SK-N-SH (cell line): ENCODE data around the gene RBM33. TPM values are rescaled to one million over a fixed set of nuclear protein-coding genes. Genes with fewer than 3 reads are reported as not detected.

Experiments
- CTCF ChIA-PET: fragments of 300-600, 350-600 bp; formaldehyde crosslinking; extraction: SDS; loops from one replicate; lab custom pipeline; 2021; lab: Yijun Ruan, JAX
- POLR2A ChIA-PET: fragments of 350-600 bp; sonication (Branson Sonifier 250); formaldehyde crosslinking; extraction: SDS; loops from one replicate; lab custom pipeline; 2020; ENCODE audit warnings: antibody characterized with exemption, inconsistent platforms; lab: Yijun Ruan, JAX
- DNase-seq: peaks from one replicate; pipeline ENCODE4 v3.0.0; 2012
- H2AFZ ChIP-seq: fragments of 200-600 bp; sonication (generic); 2 replicates; pipeline ENCODE4 v1.8.1; 2016; ENCODE audit warnings: antibody characterized with exemption, mild to moderate bottlenecking, low read depth
- H3F3A ChIP-seq: fragments of 200-600 bp; sonication (generic); replicated peaks from 2 replicates; pipeline ENCODE3; 2016; ENCODE audit warnings: antibody characterized with exemption, mild to moderate bottlenecking; ENCODE audit not compliant: insufficient read depth
- H3K27ac ChIP-seq, 2 experiments: fragments of 200-500 bp in 1 of 2; fragments of 200-600 bp in 1 of 2; sonication (Bioruptor generic) in 1 of 2; sonication (generic), shearing (Covaris generic) in 1 of 2; 2 replicates each; pipeline versions ENCODE4 v1.5.1 to v1.6.1; 2014 to 2016; ENCODE audit warnings: low read depth in 2 of 2, inconsistent platforms in 1 of 2, low read length in 1 of 2, mild to moderate bottlenecking in 1 of 2, mixed read lengths in 1 of 2
- H3K27me3 ChIP-seq: fragments of 200-600 bp; sonication (generic), shearing (Covaris generic); 2 replicates; pipeline ENCODE4 v1.6.1; 2016; ENCODE audit warnings: mixed run types; ENCODE audit not compliant: insufficient read depth
- H3K36me3 ChIP-seq, 2 experiments: fragments of 200-500 bp in 1 of 2; fragments of 200-600 bp in 1 of 2; sonication (Bioruptor generic) in 1 of 2; sonication (generic) in 1 of 2; replicated peaks in 1 of 2; 2 replicates each; pipeline versions ENCODE3 to v1.5.1; 2014 to 2016; ENCODE audit warnings: low read length in 1 of 2, mild to moderate bottlenecking in 1 of 2; ENCODE audit not compliant: insufficient read depth in 2 of 2, control insufficient read depth in 1 of 2
- H3K4me1 ChIP-seq, 2 experiments: fragments of 200-500 bp in 1 of 2; fragments of 200-600 bp in 1 of 2; sonication (Bioruptor generic) in 1 of 2; sonication (generic), shearing (Covaris generic) in 1 of 2; 2 replicates each; pipeline versions ENCODE4 v1.5.1 to v1.6.1; 2014 to 2016; ENCODE audit warnings: low read depth in 1 of 2, low read length in 1 of 2, mixed run types in 1 of 2; ENCODE audit not compliant: insufficient read depth in 2 of 2, control insufficient read depth in 1 of 2
- H3K4me2 ChIP-seq: fragments of 200-600 bp; sonication (generic), shearing (Covaris generic); 2 replicates; pipeline ENCODE4 v1.6.1; 2017; ENCODE audit warnings: mixed run types
- H3K4me3 ChIP-seq, 2 experiments: fragments of 200-500 bp in 1 of 2; fragments of 200-600 bp in 1 of 2; sonication (Bioruptor generic) in 1 of 2; sonication (generic), shearing (Covaris generic) in 1 of 2; 2 replicates each; pipeline versions ENCODE4 v1.5.1 to v1.8.1; 2014 to 2016; ENCODE audit warnings: low read depth in 2 of 2, inconsistent platforms in 1 of 2, low read length in 1 of 2, mild to moderate bottlenecking in 1 of 2, mixed read lengths in 1 of 2, moderate library complexity in 1 of 2
- H3K79me2 ChIP-seq: fragments of 200-600 bp; sonication (generic); 2 replicates; pipeline ENCODE4 v1.8.1; 2017; ENCODE audit warnings: mild to moderate bottlenecking; ENCODE audit not compliant: insufficient read depth
- H3K9ac ChIP-seq: fragments of 200-600 bp; sonication (generic); 2 replicates; pipeline ENCODE4 v1.6.1; 2017; ENCODE audit warnings: mixed run types
- H3K9me2 ChIP-seq: fragments of 200-600 bp; sonication (generic); 2 replicates; pipeline ENCODE4 v1.6.1; 2017; ENCODE audit warnings: mixed run types
- H3K9me3 ChIP-seq: fragments of 200-600 bp; sonication (generic); 2 replicates; pipeline ENCODE4 v1.6.1; 2017; ENCODE audit warnings: mixed run types, mild to moderate bottlenecking, moderate library complexity
- H4K20me1 ChIP-seq: fragments of 200-600 bp; sonication (generic); 2 replicates; pipeline ENCODE4 v1.6.1; 2017; ENCODE audit warnings: mild to moderate bottlenecking, mixed run types; ENCODE audit not compliant: insufficient read depth
- CHD2 ChIP-seq: fragments of 150-350 bp; IDR thresholded peaks from 2 replicates; pipeline ENCODE4 v1.6.1; 2018; ENCODE audit warnings: low read length; ENCODE audit not compliant: partially characterized antibody
- ELF1 ChIP-seq: IDR thresholded peaks from 2 replicates; pipeline ENCODE4 v1.4.0; 2012
- EZH2phosphoT487 ChIP-seq: fragments of 200-600 bp; sonication (generic); IDR thresholded peaks from 2 replicates; pipeline ENCODE4 v1.6.1; 2017; ENCODE audit warnings: low read depth, mixed run types, mild to moderate bottlenecking, antibody characterized with exemption, moderate library complexity, borderline replicate concordance
- FOSL2 ChIP-seq: IDR thresholded peaks from 2 replicates; pipeline ENCODE4 v1.4.0; 2012; ENCODE audit warnings: low read depth, mild to moderate bottlenecking, moderate library complexity, borderline replicate concordance
- FOXJ3 ChIP-seq: sonication (generic); formaldehyde crosslinking; IDR thresholded peaks from 2 replicates; pipeline ENCODE4 v1.5.1; 2020; ENCODE audit warnings: mild to moderate bottlenecking, missing genetic modification reagents
- FOXM1 ChIP-seq: IDR thresholded peaks from 2 replicates; pipeline ENCODE4 v1.4.0; 2012; ENCODE audit warnings: low read depth, mild to moderate bottlenecking
- MEF2A ChIP-seq: IDR thresholded peaks from 2 replicates; pipeline ENCODE4 v1.4.0; 2012; ENCODE audit warnings: low read depth, borderline replicate concordance
- MXI1 ChIP-seq: IDR thresholded peaks from 2 replicates; pipeline ENCODE4 v1.6.1; 2012; ENCODE audit warnings: mild to moderate bottlenecking, low read depth, low read length, improper control_type of control experiment
- NFIC ChIP-seq: IDR thresholded peaks from 2 replicates; pipeline ENCODE4 v1.4.0; 2012; ENCODE audit warnings: borderline replicate concordance
- RAD21 ChIP-seq: IDR thresholded peaks from 2 replicates; pipeline ENCODE4 v1.6.1; 2012; ENCODE audit warnings: mild to moderate bottlenecking, low read length
- RFX5 ChIP-seq: IDR thresholded peaks from 2 replicates; pipeline ENCODE4 v1.6.1; 2012; ENCODE audit warnings: mild to moderate bottlenecking, improper control_type of control experiment, low read length
- RXRA ChIP-seq: IDR thresholded peaks from 2 replicates; pipeline ENCODE4 v1.4.0; 2012; ENCODE audit warnings: low read depth, mild to moderate bottlenecking, borderline replicate concordance
- SMC3 ChIP-seq: IDR thresholded peaks from 2 replicates; pipeline ENCODE4 v1.6.1; 2012; ENCODE audit warnings: low read depth, low read length, improper control_type of control experiment
- TCF12 ChIP-seq: IDR thresholded peaks from 2 replicates; pipeline ENCODE4 v1.4.0; 2012
- TEAD4 ChIP-seq: IDR thresholded peaks from 2 replicates; pipeline ENCODE4 v1.4.0; 2012; ENCODE audit warnings: mild to moderate bottlenecking, borderline replicate concordance; ENCODE audit not compliant: insufficient read depth
- USF1 ChIP-seq: IDR thresholded peaks from 2 replicates; pipeline ENCODE4 v1.4.0; 2012; ENCODE audit warnings: low read depth, borderline replicate concordance
- USF2 ChIP-seq: fragments of 150-350 bp; IDR thresholded peaks from 2 replicates; pipeline ENCODE4 v1.6.1; 2017; ENCODE audit warnings: antibody characterized with exemption, low read length, low read depth, borderline replicate concordance
- YY1 ChIP-seq: IDR thresholded peaks from 2 replicates; pipeline ENCODE4 v1.4.0; 2012; ENCODE audit warnings: low read depth, mild to moderate bottlenecking
- WGBS: methylation state at CpG from one replicate; pipeline ENCODE4 v1.1.6; 2017; ENCODE audit warnings: low lambda C conversion rate; 5-methylcytosine and 5-hydroxymethylcytosine counted together
- polyA plus RNA-seq, 3 experiments: library from polyadenylated mRNA; depleted of rRNA; stranded (reverse); fragments of >200 nt; gene quantifications; 2 replicates each; pipeline ENCODE4 v1.2.3, GENCODE V29; 2012
- TF ChIP-seq, protein P1 (sequence below): IDR thresholded peaks from 2 replicates; pipeline ENCODE4 v1.4.0; 2012; ENCODE audit warnings: low read depth, borderline replicate concordance
- TF ChIP-seq, protein P2 (sequence below): fragments of 200-600 bp; sonication (generic); IDR thresholded peaks from 2 replicates; pipeline ENCODE4 v1.6.1; 2017; ENCODE audit warnings: antibody characterized with exemption, mild to moderate bottlenecking, moderate library complexity

The RBM33 gene
- polyA plus RNA-seq, 1 of the 3 experiments (the other 2 are of a cell fraction): 13.8 TPM

DNA sequence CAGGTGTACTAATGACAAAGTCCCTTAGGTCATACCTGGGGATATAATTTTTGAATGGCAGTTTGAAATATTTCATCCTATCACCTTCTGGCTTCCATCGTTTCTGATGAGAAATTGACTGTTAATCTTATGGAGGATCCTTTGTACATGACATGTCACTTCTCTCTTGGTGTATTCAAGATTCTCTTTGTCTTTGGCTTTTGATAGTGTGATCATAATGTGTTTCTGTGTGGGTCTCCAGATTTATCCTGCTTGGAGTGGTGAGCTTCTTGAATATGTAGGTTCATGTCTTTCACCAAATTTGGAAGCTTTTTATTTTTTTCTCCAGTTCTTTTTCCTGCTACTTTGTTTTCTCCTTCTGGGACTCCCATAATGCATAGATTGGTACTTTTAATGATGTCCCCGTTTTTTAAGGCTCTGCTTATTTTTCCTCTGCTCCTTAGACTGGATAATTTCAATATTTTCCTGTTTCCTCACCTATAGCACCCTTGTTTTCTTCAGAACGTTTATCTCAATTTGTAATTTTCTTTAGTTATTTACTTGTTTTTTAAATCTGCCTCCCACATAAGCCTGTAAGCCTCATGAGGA, 4.4 kb downstream of the RBM33 start:
- H3K4me1 ChIP-seq: peaks cover 12 to 14% of the 10 kb centered on the region in 2 experiments; a peak in 3 of 4 replicates
- peaks cover 32 to 53% of the 10 kb centered on the region in 2 experiments for H3K36me3 ChIP-seq
- H3K4me3 ChIP-seq: no peak overlapping the region; a peak in 1 of 4 replicates
- no peak overlapping the region for H3K9ac ChIP-seq
- H2AFZ ChIP-seq: no peak overlapping the region
- H4K20me1 ChIP-seq: peaks cover 58% of the 10 kb centered on the region
- H3F3A ChIP-seq: peaks cover 21% of the 10 kb centered on the region
- WGBS: 87% methylated on average over 3 of the region's 3 CpGs
- no peak for DNase-seq
- no peak overlapping the region for H3K4me2 ChIP-seq
- peaks cover 24% of the 10 kb centered on the region for H3K9me3 ChIP-seq
- ChIA-PET POLR2A (no interaction called here), CTCF (interaction anchor here (0.6 to 3.4 kb wide), 4 partner anchors 33 to 304 kb away, joined by 3 to 12 read pairs (median 3); no protein-coding TSS in a partner anchor)
- H3K9me2 ChIP-seq: no peaks in the 10 kb centered on the region
- no peaks in the 10 kb centered on the region for H3K27me3 ChIP-seq
- TF ChIP-seq USF1 (0 out of 2 replicates have a peak, but pooled peaks have one; percentile 13), FOXM1 (no peak)
- H3K27ac ChIP-seq: no peak overlapping the region
- H3K79me2 ChIP-seq: peaks cover 96% of the 10 kb centered on the region

- CTCF ChIA-PET: interaction anchor here (0.9 to 3.4 kb wide), 2 partner anchors 51 to 305 kb away, joined by 3 to 12 read pairs; no protein-coding TSS in a partner anchor
- TF ChIP-seq TCF12 (no peak), FOXJ3 (no peak), EZH2phosphoT487 (no peak), USF2 (no peak), ELF1 (no peak), RFX5 (no peak), YY1 (no peak), NFIC (no peak), CHD2 (no peak), RXRA (no peak), MXI1 (no peak), MEF2A (no peak), RAD21 (no peak), TEAD4 (no peak), FOSL2 (no peak), SMC3 (no peak), FOXM1 (no peak)
- TF ChIP-seq, protein P1, sequence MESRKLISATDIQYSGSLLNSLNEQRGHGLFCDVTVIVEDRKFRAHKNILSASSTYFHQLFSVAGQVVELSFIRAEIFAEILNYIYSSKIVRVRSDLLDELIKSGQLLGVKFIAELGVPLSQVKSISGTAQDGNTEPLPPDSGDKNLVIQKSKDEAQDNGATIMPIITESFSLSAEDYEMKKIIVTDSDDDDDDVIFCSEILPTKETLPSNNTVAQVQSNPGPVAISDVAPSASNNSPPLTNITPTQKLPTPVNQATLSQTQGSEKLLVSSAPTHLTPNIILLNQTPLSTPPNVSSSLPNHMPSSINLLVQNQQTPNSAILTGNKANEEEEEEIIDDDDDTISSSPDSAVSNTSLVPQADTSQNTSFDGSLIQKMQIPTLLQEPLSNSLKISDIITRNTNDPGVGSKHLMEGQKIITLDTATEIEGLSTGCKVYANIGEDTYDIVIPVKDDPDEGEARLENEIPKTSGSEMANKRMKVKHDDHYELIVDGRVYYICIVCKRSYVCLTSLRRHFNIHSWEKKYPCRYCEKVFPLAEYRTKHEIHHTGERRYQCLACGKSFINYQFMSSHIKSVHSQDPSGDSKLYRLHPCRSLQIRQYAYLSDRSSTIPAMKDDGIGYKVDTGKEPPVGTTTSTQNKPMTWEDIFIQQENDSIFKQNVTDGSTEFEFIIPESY: no peak
- TF ChIP-seq, protein P2, sequence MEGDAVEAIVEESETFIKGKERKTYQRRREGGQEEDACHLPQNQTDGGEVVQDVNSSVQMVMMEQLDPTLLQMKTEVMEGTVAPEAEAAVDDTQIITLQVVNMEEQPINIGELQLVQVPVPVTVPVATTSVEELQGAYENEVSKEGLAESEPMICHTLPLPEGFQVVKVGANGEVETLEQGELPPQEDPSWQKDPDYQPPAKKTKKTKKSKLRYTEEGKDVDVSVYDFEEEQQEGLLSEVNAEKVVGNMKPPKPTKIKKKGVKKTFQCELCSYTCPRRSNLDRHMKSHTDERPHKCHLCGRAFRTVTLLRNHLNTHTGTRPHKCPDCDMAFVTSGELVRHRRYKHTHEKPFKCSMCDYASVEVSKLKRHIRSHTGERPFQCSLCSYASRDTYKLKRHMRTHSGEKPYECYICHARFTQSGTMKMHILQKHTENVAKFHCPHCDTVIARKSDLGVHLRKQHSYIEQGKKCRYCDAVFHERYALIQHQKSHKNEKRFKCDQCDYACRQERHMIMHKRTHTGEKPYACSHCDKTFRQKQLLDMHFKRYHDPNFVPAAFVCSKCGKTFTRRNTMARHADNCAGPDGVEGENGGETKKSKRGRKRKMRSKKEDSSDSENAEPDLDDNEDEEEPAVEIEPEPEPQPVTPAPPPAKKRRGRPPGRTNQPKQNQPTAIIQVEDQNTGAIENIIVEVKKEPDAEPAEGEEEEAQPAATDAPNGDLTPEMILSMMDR: no peak
Observed at GRCh38 chr7:155649588-155649987, 5.1 kb downstream of the RBM33 start.

More at GRCh38 chr7:155649588-155649987, 5.1 kb downstream of the RBM33 start:
- peaks cover 21% of the 10 kb centered on the region for H3F3A ChIP-seq
- no peak for DNase-seq
- H3K4me3 ChIP-seq: no peak overlapping the region
- no peaks in the 10 kb centered on the region for H3K27me3 ChIP-seq
- peaks cover 12 to 14% of the 10 kb centered on the region in 2 experiments; a peak in 3 of 4 replicates for H3K4me1 ChIP-seq
- peaks cover 24% of the 10 kb centered on the region for H3K9me3 ChIP-seq
- no peak overlapping the region for H3K4me2 ChIP-seq
- no peaks in the 10 kb centered on the region for H3K9me2 ChIP-seq
- 90% methylated on average over 2 of the region's 2 CpGs for WGBS
- peaks cover 100% of the 10 kb centered on the region for H3K79me2 ChIP-seq
- peaks cover 65% of the 10 kb centered on the region for H4K20me1 ChIP-seq
- no peak overlapping the region for H2AFZ ChIP-seq
- H3K9ac ChIP-seq: no peak overlapping the region
- peaks cover 32 to 56% of the 10 kb centered on the region in 2 experiments for H3K36me3 ChIP-seq
- H3K27ac ChIP-seq: no peak overlapping the region
- POLR2A ChIA-PET: no interaction called here
